Left renal cortex interstitium (tissue), 4 donors: Measurements from ENCODE around the gene RNF114. TPM values are rescaled to one million over a fixed set of nuclear protein-coding genes. Genes with fewer than 3 reads are reported as not detected.
"Not testable (repeated sequence)": the region's sequence is repeated elsewhere in the genome, so short reads cannot be mapped to it uniquely, and the experiment has no call there.

ENCODE experiments used
- DNase-seq, 4 donors: peaks; one replicate each; pipeline ENCODE4 v3.0.0-alpha.2; 2013; ENCODE audit warnings: low read depth in 4 of 4, low spot score in 2 of 4, missing footprints in 1 of 4
- polyA plus RNA-seq, 4 donors: library from polyadenylated mRNA; unstranded; fragments of 120-200 nt; gene quantifications; one replicate each; pipeline ENCODE4 v1.2.1, GENCODE V29; 2013; ENCODE audit not compliant: insufficient read length in 4 of 4

RNF114 gene
- polyA plus RNA-seq, 4 donors: 61.8 to 82.3 (median 73.8) TPM

- not testable (repeated sequence) for DNase-seq
These were observed 21.1 kb downstream of the RNF114 start for GRCh38 chr20:49957089-49957938.

DNA sequence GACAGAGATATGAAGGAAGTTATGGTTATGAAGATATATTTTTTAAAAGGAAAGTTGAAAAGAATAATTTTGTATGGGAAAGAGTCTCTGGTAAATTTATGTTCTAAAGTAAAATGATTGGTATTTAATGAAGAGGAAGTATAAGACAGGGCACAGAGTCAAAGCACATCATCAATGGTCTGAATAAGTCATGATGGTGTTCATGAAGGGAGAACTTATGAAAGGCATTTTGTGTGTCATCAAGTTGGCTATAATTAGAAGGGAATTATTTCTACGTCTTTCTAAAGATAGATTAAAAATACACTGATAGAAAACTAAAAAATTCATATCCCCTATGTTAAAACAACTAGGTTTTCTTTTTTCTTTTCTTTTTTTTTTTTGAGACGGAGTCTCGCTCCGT lies 25.2 kb downstream of the RNF114 start:
- DNase-seq: no peak

- no peak for DNase-seq
These were observed 29.0 kb downstream of the RNF114 start for GRCh38 chr20:49964964-49965780.

DNA sequence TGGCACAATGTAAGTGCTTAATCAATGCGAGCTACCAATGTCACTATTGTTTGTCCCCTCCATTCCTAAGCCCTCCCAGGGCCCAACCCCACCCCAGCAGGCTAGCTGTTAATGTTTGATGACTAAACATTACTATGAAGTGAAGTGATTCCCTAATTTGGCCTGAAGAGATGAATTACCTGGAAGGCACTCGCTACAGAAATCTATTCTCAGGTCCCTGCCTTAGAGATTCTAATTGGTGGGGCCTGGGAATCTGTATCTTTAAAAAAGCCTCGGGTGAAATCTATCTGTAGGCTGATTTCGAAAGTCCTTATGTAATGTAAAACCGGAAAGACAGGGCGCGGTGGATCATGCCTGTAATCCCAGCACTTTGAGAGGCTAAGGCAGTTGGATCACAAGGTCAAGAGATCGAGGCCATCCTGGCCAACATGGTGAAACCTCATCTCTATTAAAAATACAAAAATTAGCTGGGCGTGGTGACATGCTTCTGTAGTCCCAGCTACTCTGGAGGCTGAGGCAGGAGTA lies 29.6 kb downstream of the RNF114 start:
- no peak for DNase-seq

- no peak for DNase-seq
These were observed 30.7 kb downstream of the RNF114 start for GRCh38 chr20:49966861-49967260.

GRCh38 chr20:49969234-49969633 lies 33.0 kb downstream of the RNF114 start:
- DNase-seq: no peak

DNA sequence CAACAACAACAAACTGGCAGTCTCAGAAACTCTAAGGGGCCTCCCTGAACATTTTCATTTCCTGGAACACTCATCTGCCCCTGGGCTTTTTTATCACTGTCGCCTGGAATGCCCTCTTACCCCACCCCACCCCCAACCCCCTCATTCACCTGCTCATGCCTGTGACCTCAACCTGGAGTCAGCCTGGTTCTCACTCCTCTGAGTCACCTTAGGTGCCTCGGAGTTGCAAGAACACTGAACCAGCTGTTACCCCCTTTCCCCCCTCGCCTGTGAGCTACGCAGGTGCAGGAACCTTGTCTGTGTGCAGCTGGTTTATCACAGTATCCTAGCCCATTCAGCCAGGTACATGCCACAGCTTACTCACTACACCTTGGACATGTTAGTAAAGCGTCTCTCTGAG lies 33.7 kb downstream of the RNF114 start:
- no peak for DNase-seq

DNA sequence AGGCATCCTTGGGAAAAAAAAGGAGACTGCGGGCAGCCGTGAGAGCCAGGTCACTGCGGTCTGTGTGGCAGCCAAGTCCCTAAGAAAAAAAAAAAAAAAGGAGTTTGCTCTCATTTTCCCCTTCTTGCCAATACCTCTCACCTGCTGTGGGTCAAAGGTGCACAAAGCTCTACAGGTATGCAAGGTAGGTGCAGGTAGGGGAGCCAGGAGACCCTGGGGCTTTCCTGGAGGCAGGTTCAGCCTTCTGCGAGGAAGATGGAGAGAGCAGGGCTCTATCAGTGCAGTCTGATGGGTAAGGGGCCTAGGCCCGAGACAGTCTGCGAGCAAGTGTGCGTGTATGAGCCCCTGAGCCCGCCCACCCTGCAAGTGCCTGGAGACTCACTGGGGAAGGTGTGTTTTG lies 34.3 kb downstream of the RNF114 start:
- DNase-seq: no peak

DNA sequence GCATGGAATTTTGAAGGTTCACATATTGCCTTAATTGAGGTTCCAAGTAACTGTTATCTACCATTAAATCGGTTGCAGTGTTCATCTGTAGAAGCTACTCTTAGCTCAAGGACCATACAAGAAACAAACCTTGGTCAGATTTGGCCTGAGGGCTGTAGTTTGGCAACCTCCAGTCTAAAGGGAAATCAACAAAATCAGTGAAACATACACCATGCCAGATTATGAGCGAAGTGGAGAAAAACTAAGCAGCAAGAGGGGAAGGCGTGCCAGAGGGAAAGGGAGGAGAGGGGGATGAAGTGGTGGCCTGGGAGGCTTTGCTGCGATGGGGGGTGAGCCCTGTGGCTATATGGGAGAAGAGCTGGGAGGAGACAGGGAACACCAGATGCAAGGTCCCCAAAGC lies 37.8 kb downstream of the RNF114 start:
- no peak for DNase-seq

DNA sequence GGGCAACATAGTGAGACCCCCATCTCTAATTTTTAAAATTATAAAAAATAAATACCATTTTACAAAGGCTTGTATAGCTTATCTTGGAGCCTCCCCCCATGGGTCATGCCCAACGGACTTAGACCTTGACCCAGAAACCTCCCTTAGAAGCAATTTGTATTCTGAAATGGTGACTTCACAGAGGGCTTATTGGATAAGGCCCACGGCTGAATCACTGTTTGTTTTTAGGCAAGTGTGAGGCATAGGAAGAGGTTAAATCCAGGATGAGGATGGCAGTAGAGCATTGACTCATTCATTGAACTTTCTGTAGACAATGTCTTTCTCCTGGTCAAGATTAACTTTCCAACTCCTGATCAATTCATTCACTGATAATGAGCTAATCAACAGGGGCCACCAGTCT lies 40.3 kb downstream of the RNF114 start:
- no peak for DNase-seq

- DNase-seq: not testable (repeated sequence)
These were observed 41.5 kb downstream of the RNF114 start for GRCh38 chr20:49977740-49978139.

DNA sequence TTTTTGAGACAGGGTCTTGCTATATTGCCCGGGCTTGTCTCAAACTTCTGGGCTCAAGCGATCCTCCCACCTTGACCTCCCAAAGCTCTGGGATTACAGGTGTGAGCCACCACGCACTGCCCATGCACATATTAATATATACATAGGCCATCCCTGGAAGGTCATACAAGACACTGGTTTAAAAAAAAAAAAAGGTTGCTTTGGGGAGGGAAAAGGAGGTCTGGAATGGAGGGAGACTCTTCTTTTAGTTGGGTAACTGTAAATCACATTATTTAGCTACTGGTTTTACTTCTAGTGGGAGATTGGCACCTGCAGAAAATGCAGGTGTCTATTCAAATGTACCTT lies 42.5 kb downstream of the RNF114 start:
- no peak for DNase-seq

GRCh38 chr20:49979030-49979832 lies 43.0 kb downstream of the RNF114 start:
- DNase-seq: no peak

GRCh38 chr20:49980140-49981008 lies 44.2 kb downstream of the RNF114 start:
- DNase-seq: no peak

GRCh38 chr20:49981218-49982071 lies 45.2 kb downstream of the RNF114 start:
- no peak for DNase-seq

DNA sequence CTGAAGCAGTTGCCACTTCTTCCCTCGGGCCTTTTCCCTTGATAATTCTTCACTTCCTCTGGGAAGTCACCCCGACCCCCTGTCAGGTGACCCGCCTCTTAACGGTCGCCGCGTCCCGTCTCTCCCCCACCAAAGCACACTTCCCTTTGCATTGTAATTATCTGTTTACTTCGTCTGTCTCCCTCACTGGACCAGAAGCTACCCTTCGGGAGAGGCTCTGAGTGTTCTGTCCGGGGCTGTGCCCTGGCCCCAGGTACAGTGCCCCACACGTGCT lies 45.8 kb downstream of the RNF114 start:
- no peak for DNase-seq

DNA sequence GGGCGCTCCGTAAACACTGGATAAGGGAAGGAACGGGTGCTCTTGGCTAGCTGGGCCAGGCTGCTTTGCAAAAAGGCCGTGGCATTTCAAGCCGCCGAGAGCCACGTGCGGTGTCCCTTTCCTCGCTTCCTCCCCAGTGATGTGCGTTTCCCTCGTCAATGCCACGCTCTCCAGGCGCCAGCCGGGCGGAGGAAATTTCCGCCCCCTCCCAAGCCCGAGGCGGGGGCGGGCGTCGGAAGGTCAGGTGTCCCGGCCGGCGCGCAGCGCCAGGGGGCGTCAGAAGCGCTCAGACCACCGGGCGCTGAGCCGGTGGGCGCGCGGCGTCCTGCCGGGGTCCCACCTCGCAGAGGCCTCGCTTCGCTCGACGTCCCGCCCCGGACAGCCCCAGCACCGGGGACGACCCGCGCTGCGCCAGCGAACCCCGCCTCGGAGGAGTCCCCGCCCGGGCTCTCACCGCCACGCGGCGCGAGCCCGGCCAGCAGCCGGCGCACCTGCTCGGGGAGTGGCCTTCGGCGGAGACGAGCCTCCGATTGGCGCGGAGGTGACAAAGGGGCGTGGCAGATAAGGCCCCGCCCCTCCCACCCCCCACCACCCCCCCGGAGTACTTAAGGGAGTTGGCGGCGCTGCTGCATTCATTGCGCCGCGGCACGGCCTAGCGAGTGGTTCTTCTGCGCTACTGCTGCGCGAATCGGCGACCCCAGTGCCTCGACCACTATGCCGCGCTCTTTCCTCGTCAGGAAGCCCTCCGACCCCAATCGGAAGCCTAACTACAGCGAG lies 46.3 kb downstream of the RNF114 start, which contains the start of gene SNAI1:
TSS of gene SNAI1 (plus strand) at position 635 of the 777 bp plus-strand sequence. CDS start at position 715, 80 bp downstream.
- peak in 2 of 4 donors; percentile 73 for DNase-seq

DNA sequence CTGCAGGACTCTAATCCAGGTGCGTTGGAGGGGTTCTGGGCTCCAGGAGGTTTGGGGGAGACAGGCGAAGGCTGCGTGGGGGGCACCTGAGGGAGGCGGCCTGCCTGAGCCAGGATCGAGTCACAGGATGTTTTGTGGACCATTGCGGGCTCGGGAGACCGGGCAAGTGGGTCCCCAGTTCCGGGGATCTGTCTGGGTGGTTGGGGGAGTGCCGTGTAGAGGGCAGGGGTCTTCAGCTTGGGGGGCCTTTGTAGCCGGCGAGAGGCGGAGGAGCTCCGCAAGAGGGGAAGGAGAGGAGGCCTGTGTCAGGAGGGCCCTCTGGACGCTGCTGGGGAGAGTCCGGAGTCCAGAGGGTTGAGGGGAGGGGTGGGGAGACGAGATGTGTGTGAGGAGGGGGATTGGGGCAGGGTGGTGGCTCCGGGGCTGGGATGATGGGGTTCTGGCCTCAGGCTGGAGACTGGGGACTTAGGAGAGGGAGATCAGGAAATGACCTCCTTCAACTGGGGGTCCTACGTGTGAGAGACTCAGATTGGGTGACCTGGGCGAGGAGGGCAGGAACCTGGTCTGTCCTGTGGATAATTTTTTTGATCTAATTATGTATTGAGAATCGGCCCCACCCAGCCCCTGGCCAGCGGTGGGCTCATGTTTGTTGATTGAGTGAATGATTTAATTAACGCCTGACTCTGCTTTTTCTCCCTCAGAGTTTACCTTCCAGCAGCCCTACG lies 47.1 kb downstream of the RNF114 start:
- DNase-seq: no peak
